ENCODE measurements around the gene UST.
"Not testable (repeated sequence)": the region's sequence is repeated elsewhere in the genome, so short reads cannot be mapped to it uniquely, and the experiment has no call there.

The UST gene

GRCh38 chr6:148868314-148868713 lies 121.5 kb downstream of the UST start:
- no peak for DNase-seq (ENCODE audit: low read depth in 2 of 2)

GRCh38 chr6:148868901-148869300 lies 122.1 kb downstream of the UST start:
- DNase-seq (ENCODE audit: low read depth in 2 of 2): no peak

- DNase-seq (ENCODE audit: low read depth in 2 of 2): no peak
Observed at GRCh38 chr6:148869585-148869984, 122.8 kb downstream of the UST start.

- no peak for DNase-seq (ENCODE audit: low read depth in 2 of 2)
Observed at GRCh38 chr6:148873154-148873553, 126.3 kb downstream of the UST start.

- no peak for DNase-seq (ENCODE audit: low read depth in 2 of 2)
Observed at GRCh38 chr6:148873868-148874267, 127.0 kb downstream of the UST start.

GRCh38 chr6:148874698-148875293 lies 128.0 kb downstream of the UST start:
- no peak for DNase-seq (ENCODE audit: low read depth in 2 of 2)

- no peak for DNase-seq (ENCODE audit: low read depth in 2 of 2)
Observed at GRCh38 chr6:148878683-148879082, 131.9 kb downstream of the UST start.

- not testable (repeated sequence) for DNase-seq (ENCODE audit: low read depth in 2 of 2)
Observed at GRCh38 chr6:148880742-148881141, 133.9 kb downstream of the UST start.

- DNase-seq (ENCODE audit: low read depth in 2 of 2): no peak
Observed at GRCh38 chr6:148881593-148882311, 134.9 kb downstream of the UST start.

GRCh38 chr6:148883270-148883669 lies 136.4 kb downstream of the UST start:
- no peak for DNase-seq (ENCODE audit: low read depth in 2 of 2)

GRCh38 chr6:148884461-148884860 lies 137.6 kb downstream of the UST start:
- no peak for DNase-seq (ENCODE audit: low read depth in 2 of 2)

GRCh38 chr6:148885136-148885865 lies 138.5 kb downstream of the UST start:
- no peak for DNase-seq (ENCODE audit: low read depth in 2 of 2)

GRCh38 chr6:148885925-148886845 lies 139.4 kb downstream of the UST start:
- DNase-seq (ENCODE audit: low read depth in 2 of 2): no peak

- DNase-seq (ENCODE audit: low read depth in 2 of 2): no peak
Observed at GRCh38 chr6:148887181-148887580, 140.4 kb downstream of the UST start.

- DNase-seq (ENCODE audit: low read depth in 2 of 2): no peak
Observed at GRCh38 chr6:148888856-148889255, 142.0 kb downstream of the UST start.

GRCh38 chr6:148890096-148890495 lies 143.3 kb downstream of the UST start:
- DNase-seq (ENCODE audit: low read depth in 2 of 2): no peak

- no peak for DNase-seq (ENCODE audit: low read depth in 2 of 2)
Observed at GRCh38 chr6:148890652-148891404, 144.0 kb downstream of the UST start.

- no peak for DNase-seq (ENCODE audit: low read depth in 2 of 2)
Observed at GRCh38 chr6:148891405-148891783, 144.6 kb downstream of the UST start.

GRCh38 chr6:148892247-148892646 lies 145.4 kb downstream of the UST start:
- DNase-seq (ENCODE audit: low read depth in 2 of 2): no peak

- DNase-seq (ENCODE audit: low read depth in 2 of 2): no peak
Observed at GRCh38 chr6:148893073-148893472, 146.2 kb downstream of the UST start.

- no peak for DNase-seq (ENCODE audit: low read depth in 2 of 2)
Observed at GRCh38 chr6:148893481-148893880, 146.7 kb downstream of the UST start.

Measured in stimulated activated CD8-positive, alpha-beta memory T cell treated with anti-CD3 and anti-CD28 coated beads, Interleukin-15, amount 100 ng/mL, for 48 hours (primary cell).